Measurements from ENCODE around the gene DCDC1.

Gene DCDC1

DNA sequence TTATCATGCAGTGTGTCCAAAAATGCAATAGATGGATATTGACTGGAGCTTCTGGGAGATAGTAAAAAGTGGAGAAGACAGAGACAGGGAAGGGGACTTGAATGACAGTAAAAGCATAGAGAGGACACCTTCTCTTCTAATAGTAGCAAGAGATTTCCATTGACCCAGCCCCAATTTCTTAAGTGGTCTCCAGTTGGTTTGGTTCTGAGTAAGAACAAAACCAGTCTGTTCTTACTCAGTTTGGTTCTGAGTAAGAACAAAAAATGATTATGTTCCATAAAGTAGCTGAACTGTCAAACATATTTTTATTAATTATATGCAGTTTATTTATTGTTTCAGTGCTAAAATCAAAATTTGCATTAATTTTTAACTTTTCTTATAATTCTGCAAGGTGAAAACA is 466.6 kb downstream of the DCDC1 start:
- DNase-seq, result no peak

GRCh38 chr11:30895046-30895445 is 474.5 kb downstream of the DCDC1 start:
- no peak for DNase-seq

DNA sequence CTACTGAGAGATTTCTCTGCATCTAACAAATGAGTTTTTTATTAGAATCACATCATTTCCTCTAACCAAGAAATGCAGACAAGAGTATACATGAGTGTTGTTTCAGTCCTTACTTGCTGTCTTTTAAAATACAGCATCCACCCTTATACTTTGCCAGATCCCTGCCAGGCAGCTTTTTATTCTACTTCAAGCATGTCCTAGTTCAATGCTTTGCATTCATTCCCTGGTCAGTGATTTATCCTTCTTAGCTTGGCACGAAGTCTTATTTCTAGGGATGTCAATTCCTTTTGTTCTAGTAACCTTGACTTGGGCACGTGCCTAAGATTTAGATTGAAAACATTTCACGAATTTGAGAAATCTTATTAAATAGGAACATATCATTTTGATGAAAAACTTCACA is 476.2 kb downstream of the DCDC1 start:
- no peak for DNase-seq

DNA sequence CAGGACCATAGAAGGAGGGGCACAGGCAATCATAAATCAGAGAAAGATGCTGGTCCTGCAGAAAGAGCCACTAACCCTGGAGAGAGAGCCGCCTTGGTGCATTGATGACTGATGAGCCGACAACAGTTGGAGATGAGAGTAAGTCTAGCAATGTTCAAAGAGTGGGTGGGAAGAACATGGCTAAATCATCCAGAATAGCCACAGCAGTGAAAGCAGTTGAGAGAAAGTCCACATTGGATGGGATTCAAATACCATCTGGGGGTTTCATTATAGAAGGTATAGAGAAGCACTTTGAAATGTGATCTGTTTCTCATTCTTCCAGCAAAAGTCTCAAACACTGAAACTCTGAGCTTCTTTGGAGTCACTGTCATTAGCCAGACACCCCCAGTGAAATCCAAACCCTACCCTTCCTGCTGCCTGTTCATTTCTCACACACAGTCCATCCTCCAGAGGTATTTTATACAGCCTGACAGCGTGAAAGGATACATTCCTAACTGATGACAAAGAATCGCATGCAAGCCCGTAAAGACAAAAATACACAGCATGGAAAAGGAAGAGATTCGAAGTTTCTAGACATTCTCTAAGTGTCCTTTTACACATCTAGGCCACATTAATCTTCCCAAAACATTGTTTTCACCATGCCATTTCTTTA is 480.3 kb downstream of the DCDC1 start:
- DNase-seq, result no peak

DNA sequence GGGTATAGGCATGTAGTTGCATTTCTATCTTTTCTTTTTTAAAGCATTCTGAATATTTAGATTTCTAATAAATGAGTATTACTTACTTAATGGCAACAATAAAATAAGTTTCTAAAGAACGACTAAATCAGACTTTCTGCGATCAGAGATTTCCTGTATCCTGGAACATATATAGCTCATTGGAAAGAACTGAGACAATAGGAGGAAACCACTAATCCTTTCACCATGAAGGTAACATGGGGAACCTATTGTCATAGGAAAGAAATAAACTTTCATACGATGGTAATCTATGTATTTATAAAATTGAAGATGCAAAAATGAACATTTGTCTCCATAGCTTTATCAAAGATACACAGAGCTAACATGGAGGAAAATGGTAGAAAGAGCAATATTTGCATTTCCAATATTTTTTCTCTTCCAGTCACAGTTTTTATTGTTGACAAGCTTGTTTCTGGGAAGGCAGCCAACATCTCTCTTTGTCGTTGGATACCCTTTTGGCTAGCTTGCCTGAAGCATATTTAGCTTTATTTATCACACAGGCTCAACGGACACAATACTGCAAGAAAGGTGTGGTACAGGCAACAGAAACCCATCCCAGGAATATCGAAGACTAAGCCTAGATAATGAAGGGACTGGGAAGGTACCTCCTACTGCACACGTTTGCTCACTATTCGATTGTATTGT is 490.1 kb downstream of the DCDC1 start:
- no peak for DNase-seq

- DNase-seq, result no peak
These were observed 491.1 kb downstream of the DCDC1 start for GRCh38 chr11:30878400-30878799.

GRCh38 chr11:30876663-30877396 is 492.7 kb downstream of the DCDC1 start:
- no peak for DNase-seq

DNA sequence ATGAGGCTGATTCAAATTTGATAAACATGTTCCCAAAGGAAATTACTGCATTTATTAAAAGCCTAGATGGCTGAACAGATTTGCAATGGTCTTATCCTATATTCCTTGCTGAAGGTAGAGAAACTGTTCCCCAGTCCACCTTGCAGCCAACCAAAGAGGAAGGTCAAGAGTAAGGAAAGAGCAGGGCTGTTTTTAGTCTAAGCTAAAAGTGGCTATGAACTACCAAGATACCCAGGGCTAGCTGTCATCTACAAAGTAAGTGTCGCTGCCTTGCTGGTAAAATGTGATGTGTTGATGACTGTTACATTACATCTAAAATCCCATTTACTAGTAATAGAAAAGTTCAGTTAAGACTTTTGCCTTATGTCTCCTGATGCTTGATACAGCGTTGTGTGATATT is 493.3 kb downstream of the DCDC1 start:
- DNase-seq, result no peak

DNA sequence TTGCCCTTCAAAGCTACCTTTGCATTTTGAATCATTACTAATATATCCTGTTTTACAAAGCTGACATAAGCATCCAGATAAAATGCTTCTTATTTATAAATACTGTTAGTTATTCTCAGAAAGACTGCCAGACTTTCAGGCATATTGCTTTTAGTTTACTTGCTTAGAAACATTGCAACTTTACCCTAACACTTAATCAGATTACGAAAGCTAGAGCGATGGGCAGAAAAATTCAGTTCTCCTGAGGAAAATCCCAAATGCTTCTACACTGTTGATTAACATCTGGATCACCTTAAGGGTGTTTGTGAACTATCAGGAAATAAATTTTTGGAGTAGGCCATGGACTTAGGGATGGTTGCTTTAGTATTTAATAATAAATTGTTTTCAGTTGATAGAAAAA is 493.7 kb downstream of the DCDC1 start:
- no peak for DNase-seq

DNA sequence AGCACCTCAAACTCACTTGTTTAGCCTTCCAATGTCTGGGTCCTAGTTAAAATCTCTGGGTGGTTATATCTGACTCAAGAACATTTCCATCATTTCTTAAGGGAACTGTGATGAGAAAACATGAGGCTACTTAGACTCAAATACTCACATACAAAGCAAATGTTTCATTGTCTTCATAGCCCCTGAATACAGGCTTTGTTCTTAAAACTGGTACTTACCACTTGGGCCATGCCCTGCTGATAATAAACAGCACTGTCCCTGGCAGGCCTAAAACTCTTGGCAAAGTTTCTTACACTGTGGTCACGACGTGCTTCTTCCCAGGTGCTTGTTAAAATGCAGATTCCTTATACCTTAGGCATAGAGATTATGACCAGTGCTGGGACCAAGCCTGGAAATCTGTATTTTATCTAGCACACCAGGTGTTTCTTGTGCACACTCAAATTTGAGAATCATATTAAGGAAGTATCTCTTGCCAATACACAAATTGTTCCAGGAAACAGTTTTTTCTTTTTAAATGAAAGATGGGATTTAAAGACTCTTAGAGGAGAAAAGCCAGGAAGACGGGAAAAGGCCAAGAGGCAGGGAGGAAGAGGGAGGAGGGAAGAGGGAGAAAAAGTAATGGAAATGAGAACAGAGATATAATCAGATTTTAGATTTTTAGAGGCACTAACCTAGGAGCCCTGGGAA is 495.5 kb downstream of the DCDC1 start:
- no peak for DNase-seq

DNA sequence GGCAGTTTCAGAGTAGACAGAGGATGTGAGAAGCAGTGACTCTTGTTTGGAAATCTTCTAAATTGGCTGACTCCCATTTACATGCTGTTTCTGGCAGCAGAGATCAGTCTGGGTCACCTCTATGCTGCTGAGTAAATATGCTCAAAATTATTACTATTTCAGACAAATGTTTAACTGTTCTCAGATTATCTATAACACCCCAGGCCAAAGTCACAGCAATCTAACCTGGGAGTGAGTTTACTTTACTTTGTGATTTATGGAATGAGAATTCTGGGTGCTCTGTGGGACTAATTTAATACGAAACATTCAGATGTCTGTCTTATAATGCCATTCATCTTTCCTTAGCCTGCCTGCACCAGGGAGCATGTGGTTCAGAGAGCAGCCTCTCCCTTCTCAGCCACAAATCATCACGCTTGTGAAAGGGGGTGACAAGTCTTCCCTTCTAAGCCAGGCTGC is 500.9 kb downstream of the DCDC1 start:
- no peak for DNase-seq

DNA sequence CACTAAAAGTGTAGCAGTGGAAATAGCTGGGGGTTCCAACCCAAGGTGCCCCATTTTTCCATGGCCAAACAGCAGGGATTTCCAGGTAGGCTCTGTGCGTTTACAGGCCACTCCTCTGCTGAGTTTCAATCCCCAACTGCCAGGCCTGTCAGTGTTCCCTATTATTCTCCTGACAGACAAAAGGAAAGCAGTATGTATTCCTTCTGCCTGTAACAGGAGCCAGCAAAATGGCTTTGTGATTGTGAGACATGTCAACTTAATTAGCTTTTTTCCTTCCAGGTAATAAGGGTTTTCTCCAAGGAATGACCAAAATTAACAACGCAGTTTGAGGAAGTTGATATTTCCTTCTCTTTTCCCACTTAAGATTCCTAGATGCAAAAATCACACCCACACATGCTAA is 506.3 kb downstream of the DCDC1 start:
- DNase-seq, result no peak

DNA sequence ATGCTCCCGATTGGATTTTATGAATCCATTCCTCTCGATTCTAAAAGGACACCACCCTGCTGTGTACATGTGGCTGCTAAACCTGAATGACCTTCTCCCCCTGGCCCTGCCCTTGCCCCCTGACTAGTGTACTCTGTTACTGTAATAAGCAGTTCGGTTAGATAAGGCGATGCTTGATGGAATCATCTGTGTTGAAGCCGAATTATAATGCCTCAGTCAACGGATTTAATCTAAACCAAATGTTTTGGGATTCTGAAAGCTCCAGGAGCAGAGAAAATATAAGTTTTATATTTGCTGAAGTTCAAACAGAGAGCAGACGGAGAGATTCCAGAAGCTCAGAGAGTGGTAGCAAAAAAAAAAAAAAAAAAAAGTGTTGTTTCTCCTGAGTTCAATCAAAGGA is 508.0 kb downstream of the DCDC1 start:
- DNase-seq, result no peak

- no peak for DNase-seq
These were observed 508.5 kb downstream of the DCDC1 start for GRCh38 chr11:30861064-30861463.

GRCh38 chr11:30860146-30860545 is 509.4 kb downstream of the DCDC1 start:
- DNase-seq, result no peak

GRCh38 chr11:30859669-30860068 is 509.9 kb downstream of the DCDC1 start:
- DNase-seq, result no peak

DNA sequence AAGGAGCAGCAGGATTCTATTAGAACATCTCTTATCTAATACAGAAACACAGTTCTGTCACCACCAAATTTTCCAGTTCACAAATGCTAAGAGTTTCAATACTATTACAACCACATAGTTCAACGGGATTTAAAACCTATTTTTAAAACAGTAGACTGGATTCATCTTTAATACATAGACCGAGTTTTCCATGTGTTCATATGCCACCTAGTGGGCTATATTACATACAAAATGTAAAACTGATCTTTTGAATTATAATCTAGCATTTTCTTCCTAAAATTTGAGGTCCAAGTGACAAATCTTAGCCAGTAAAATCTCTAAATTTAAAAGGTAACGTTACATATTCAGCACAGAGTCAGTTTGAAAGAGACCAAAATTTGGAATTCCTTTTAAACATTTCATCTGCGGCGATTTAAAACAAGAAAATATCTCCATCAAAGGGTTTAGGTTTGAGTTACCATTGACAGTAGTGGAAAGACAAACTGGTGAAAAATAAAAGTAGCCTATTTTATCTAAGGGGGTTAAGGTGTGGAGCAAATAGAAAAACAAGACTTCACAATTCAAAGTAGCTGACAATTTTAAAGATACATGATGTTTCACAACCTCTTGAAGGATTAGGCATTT is 514.0 kb downstream of the DCDC1 start:
- no peak for DNase-seq

GRCh38 chr11:30853439-30853838 is 516.1 kb downstream of the DCDC1 start:
- DNase-seq, result no peak

- no peak for DNase-seq
These were observed 516.9 kb downstream of the DCDC1 start for GRCh38 chr11:30852645-30853044.

DNA sequence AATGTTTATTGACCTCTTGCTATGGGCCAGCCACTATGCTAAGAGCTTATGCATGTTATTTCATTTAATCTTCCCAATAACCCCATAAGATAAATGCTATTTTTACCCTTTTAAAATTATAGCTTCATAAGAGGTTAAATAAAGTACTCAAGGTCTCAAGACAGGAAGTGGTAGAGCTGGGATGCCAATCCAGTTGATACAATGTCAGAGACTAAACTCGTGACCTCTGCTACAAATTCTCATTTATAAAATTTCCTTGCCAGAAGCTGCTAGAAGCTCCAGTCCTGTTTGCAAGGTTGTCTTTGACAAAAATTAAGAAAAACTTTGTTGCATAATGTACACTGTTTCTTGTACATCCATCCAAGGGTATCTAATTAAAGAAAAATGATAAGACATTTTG is 517.4 kb downstream of the DCDC1 start:
- DNase-seq, result no peak

- DNase-seq, result no peak
These were observed 532.3 kb downstream of the DCDC1 start for GRCh38 chr11:30837252-30837651.

- no peak for DNase-seq
These were observed 536.7 kb downstream of the DCDC1 start for GRCh38 chr11:30832831-30833230.

- no peak for DNase-seq
These were observed 538.9 kb downstream of the DCDC1 start for GRCh38 chr11:30830681-30831080.

Data from central memory CD4-positive, alpha-beta T cell (primary cell).